Measurements from ENCODE around the gene CAMSAP1.

CAMSAP1 gene

GRCh38 chr9:135910757-135911156 lies 3.4 kb upstream of the CAMSAP1 start:
- Histone ChIP-seq H3K4me1 (ENCODE audit: control insufficient read depth, insufficient read depth, low read length) (no peaks in the 10 kb centered on the region), H3K4me3 (ENCODE audit: low read depth, low read length) (no peak overlapping the region), H3K36me3 (ENCODE audit: control insufficient read depth in 2 of 2, insufficient read depth in 1 of 2, low read length in 2 of 2) (peaks cover 14 to 65% of the 10 kb centered on the region in 2 experiments), H3K27ac (ENCODE audit: extremely low read depth, low read depth, low read length) (no peak overlapping the region), H3K9me3 (ENCODE audit: control insufficient read depth, insufficient read depth, low read depth, low read length) (peaks cover 2% of the 10 kb centered on the region; the same call in 1 of the 2 replicates)
- CTCF ChIA-PET: interaction anchor here (0.6 kb wide), 1 partner anchor 46 kb away, joined by 4 read pairs; no protein-coding TSS in a partner anchor
- TF ChIP-seq ZNF341 (tag by site-specific recombination; IDR thresholded peaks at IDR 0.05; ENCODE audit: low read depth): no peak
- no peak for TF ChIP-seq ZFHX2 (tag by site-specific recombination; conservative IDR thresholded peaks at IDR 0.05)
- TF ChIP-seq OSR2 (tag by site-specific recombination; IDR thresholded peaks at IDR 0.05): no peak
- no peak for TF ChIP-seq ZNF629 (tag by site-specific recombination; IDR thresholded peaks at IDR 0.05)
- no peak for TF ChIP-seq ZNF324 (tag by site-specific recombination; IDR thresholded peaks at IDR 0.05)
- no peak for TF ChIP-seq ZNF530 (tag by site-specific recombination; IDR thresholded peaks at IDR 0.05; ENCODE audit: low read depth)
- no peak for TF ChIP-seq SP2 (tag by site-specific recombination; IDR thresholded peaks at IDR 0.05)
- no peak for TF ChIP-seq HOXA7 (CRISPR knock-in tag; IDR thresholded peaks at IDR 0.05; ENCODE audit: borderline replicate concordance)
- no peak for TF ChIP-seq ZNF16 (tag by site-specific recombination; IDR thresholded peaks at IDR 0.05; ENCODE audit: low read depth)
- TF ChIP-seq ZNF157 (tag by site-specific recombination; IDR thresholded peaks at IDR 0.05): no peak
- TF ChIP-seq ZBTB26 (tag by site-specific recombination; optimal IDR thresholded peaks at IDR 0.05): no peak
- no peak for TF ChIP-seq ZNF416 (tag by site-specific recombination; IDR thresholded peaks at IDR 0.05)
- no peak for TF ChIP-seq SETDB1 (IDR thresholded peaks at IDR 0.05; ENCODE audit: insufficient read length, low read length)
- POLR2A ChIA-PET: no interaction called here

GRCh38 chr9:135910216-135910615 lies 2.9 kb upstream of the CAMSAP1 start:
- no peaks in the 10 kb centered on the region for H3K4me1 ChIP-seq (ENCODE audit: control insufficient read depth, insufficient read depth, low read length)
- TF ChIP-seq ZNF639 (tag by site-specific recombination; IDR thresholded peaks at IDR 0.05): no peak
- TF ChIP-seq ZNF140 (tag by site-specific recombination; IDR thresholded peaks at IDR 0.05): 0 out of 2 replicates have a peak, but pooled peaks have one; percentile 14
- no peak for TF ChIP-seq KLF10 (tag by site-specific recombination; IDR thresholded peaks at IDR 0.05)
- no peak for TF ChIP-seq ZNF10 (tag by site-specific recombination; IDR thresholded peaks at IDR 0.05)
- no peak for TF ChIP-seq PRDM2 (tag by site-specific recombination; IDR thresholded peaks at IDR 0.05; ENCODE audit: borderline replicate concordance)
- TF ChIP-seq ZNF510 (tag by site-specific recombination; IDR thresholded peaks at IDR 0.05; ENCODE audit: insufficient replicate concordance): no peak
- TF ChIP-seq ZSCAN16 (tag by site-specific recombination; IDR thresholded peaks at IDR 0.05): no peak
- TF ChIP-seq ZNF18 (tag by site-specific recombination; IDR thresholded peaks at IDR 0.05): no peak
- H3K27ac ChIP-seq (ENCODE audit: extremely low read depth, low read depth, low read length): no peak overlapping the region
- H3K4me3 ChIP-seq (ENCODE audit: low read depth, low read length): no peak overlapping the region
- ChIA-PET CTCF (no interaction called here), POLR2A (no interaction called here)
- peaks cover 11 to 65% of the 10 kb centered on the region in 2 experiments; a peak in 2 of 3 replicates for H3K36me3 ChIP-seq (ENCODE audit: control insufficient read depth in 2 of 2, insufficient read depth in 1 of 2, low read length in 2 of 2)
- peaks cover 2% of the 10 kb centered on the region; the same call in 1 of the 2 replicates for H3K9me3 ChIP-seq (ENCODE audit: control insufficient read depth, insufficient read depth, low read depth, low read length)
